AG04449 (cell line): ENCODE measurements around the gene MS4A14.

ENCODE experiments used
- CTCF ChIA-PET: fragments of 350-600 bp; formaldehyde crosslinking; extraction: SDS; loops from one replicate; lab custom pipeline; 2021; ENCODE audit warnings: antibody characterized with exemption; lab: Yijun Ruan, JAX
- POLR2A ChIA-PET: fragments of 400-600, 350-600 bp; formaldehyde crosslinking; extraction: SDS; loops from one replicate; lab custom pipeline; 2020; ENCODE audit warnings: antibody characterized with exemption, inconsistent platforms; lab: Yijun Ruan, JAX
- DNase-seq: peaks from one replicate; pipeline ENCODE4 v3.0.0-alpha.2; 2010; ENCODE audit warnings: low read depth, low spot score
- H3K4me3 ChIP-seq: 2 replicates; pipeline ENCODE4 v1.5.1; 2011; ENCODE audit warnings: low read depth, mild to moderate bottlenecking, control low read depth, low read length
- TF ChIP-seq, protein P1 (sequence below): IDR thresholded peaks from one replicate; pipeline ENCODE4 v1.5.1; 2011; ENCODE audit warnings: mild to moderate bottlenecking, moderate library complexity, low read length, control low read depth, inconsistent platforms; ENCODE audit not compliant: insufficient read depth; ENCODE audit errors: missing control alignments

Gene MS4A14

DNA sequence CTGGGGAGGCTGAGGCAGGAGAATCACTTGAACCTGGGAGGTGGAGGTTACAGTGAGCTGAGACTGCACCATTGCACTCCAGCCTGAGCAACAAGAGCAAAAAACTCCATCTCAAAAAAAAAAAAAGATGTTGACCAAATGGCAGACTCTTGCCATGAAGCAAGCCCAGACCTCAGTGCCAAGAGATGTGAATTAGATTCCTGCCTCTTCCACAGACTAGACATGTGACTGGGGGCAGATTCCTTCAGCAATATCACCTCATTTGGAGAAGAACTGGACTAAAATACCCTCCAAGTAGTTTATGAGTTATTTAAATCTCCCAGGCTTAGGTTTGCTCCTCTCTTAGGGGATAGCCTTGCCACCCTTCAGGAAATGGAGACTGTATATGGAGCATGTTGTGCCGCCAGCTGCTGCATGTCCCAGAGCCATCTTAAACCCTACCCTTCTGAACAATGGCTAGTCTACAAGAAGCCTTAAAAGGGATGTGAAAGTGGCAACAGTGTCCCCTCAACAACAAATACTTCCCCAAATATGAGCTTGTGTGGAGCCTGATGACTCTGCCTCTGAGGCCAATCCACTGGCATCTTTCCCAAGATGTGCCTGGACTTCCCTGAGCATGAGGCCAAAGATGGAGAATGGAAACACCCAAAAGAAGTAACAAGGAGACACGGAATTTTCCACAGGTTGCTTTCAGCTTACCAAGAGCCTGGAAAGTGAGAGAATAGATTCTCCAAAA, 18.7 kb upstream of the MS4A14 start:
- DNase-seq = no peak
- H3K4me3 ChIP-seq = no peak overlapping the region
- ChIA-PET POLR2A (no interaction called here), CTCF (no interaction called here)
- TF ChIP-seq, protein P1, sequence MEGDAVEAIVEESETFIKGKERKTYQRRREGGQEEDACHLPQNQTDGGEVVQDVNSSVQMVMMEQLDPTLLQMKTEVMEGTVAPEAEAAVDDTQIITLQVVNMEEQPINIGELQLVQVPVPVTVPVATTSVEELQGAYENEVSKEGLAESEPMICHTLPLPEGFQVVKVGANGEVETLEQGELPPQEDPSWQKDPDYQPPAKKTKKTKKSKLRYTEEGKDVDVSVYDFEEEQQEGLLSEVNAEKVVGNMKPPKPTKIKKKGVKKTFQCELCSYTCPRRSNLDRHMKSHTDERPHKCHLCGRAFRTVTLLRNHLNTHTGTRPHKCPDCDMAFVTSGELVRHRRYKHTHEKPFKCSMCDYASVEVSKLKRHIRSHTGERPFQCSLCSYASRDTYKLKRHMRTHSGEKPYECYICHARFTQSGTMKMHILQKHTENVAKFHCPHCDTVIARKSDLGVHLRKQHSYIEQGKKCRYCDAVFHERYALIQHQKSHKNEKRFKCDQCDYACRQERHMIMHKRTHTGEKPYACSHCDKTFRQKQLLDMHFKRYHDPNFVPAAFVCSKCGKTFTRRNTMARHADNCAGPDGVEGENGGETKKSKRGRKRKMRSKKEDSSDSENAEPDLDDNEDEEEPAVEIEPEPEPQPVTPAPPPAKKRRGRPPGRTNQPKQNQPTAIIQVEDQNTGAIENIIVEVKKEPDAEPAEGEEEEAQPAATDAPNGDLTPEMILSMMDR = no peak

DNA sequence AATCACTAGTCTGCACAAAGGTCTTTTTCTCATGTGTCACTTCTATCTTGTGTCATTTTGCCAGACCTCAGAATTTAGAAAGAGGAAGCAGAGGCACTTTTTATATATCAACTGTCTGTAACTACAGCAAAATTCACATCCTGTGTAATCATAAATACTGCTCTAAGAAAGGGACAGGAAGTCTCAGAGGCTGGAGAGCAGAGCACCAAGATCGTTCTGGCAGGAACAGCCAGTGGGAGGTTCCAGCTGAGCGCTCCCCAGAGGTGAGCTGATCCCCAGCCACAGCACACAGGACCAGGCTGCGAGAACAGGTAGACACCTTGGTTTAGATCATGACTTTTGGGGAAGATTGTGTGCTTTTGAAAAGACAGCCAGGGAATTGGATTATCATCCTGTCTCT, 17.9 kb upstream of the MS4A14 start, which contains the start of gene MS4A7:
MS4A7 (plus strand) TSS at position 179 of the 400 bp plus-strand sequence. CDS start 4,610 bp downstream, outside the sequence.
- no peak within 1 kb of the TSS for H3K4me3 ChIP-seq
- TF ChIP-seq, protein P1 = no peak
- CTCF ChIA-PET = no interaction called here
- no peak for DNase-seq
- POLR2A ChIA-PET = no interaction called here

DNA sequence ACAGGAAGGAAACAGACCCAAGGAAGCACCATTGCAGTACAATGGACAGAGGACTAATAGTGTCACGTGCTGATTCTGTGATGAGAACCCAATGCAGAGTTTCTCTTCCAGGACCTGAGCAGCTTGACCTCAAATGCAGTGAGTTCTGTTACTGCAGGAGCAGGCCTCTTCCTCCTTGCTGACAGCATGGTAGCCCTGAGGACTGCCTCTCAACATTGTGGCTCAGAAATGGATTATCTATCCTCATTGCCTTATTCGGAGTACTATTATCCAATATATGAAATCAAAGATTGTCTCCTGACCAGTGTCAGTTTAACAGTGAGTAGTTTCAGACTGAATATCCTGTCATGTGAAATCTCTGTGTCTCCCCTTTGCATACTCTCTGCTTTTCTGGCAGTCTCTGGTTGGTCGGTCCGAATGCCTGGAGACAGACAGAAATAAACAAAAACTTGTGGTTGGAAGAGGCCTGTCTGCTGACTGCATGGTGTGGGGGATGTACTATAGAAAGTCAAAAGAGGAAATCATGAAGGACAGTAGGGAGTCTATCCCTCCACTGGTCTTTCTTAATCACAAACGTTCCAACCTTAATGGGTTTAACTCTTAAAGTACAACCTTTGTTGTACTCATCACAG, 6.9 kb upstream of the MS4A14 start:
- H3K4me3 ChIP-seq = no peak overlapping the region
- TF ChIP-seq, protein P1 = no peak
- CTCF ChIA-PET = no interaction called here
- DNase-seq = no peak
- POLR2A ChIA-PET = no interaction called here

DNA sequence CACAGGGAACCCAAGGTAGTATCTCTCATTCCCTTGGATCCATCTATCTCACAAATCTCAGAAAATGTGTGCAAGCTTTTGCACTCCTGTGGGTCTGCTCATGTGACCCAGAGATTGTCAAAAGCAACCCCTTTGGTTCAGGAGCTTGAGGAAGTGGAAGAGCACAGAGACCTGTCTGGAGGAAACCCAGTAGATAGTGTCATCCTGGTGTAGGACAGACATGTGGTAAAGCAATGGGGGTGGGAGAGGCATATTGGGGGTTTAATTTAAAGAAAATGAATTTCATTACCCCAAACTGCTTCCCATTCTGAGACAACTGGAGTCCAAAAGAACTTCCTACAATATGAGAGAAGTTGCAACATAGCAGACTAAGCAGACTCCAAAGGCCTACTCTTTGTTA, 5.8 kb upstream of the MS4A14 start:
- no peak for DNase-seq
- TF ChIP-seq, protein P1 = no peak
- no peak overlapping the region for H3K4me3 ChIP-seq
- POLR2A ChIA-PET = no interaction called here
- CTCF ChIA-PET = no interaction called here

DNA sequence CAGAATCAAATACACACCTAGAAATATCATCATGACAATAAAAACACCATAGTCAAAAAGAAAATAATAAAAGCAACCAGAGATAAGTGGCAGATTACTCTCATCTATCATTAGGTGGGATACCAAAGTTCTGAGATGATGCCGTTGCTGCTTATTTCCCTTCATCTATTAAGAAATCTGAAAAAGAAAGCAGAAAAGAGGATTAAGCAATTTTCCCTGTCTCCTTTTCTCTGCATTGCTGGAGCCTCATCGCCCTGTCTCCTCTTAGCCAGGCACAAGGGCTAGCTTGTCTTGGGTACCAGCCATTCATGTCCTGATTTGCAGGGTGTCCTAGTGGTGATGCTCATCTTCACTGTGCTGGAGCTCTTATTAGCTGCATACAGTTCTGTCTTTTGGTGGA, 3.9 kb upstream of the MS4A14 start:
- DNase-seq = no peak
- CTCF ChIA-PET = no interaction called here
- TF ChIP-seq, protein P1 = no peak
- no peak overlapping the region for H3K4me3 ChIP-seq
- POLR2A ChIA-PET = no interaction called here

DNA sequence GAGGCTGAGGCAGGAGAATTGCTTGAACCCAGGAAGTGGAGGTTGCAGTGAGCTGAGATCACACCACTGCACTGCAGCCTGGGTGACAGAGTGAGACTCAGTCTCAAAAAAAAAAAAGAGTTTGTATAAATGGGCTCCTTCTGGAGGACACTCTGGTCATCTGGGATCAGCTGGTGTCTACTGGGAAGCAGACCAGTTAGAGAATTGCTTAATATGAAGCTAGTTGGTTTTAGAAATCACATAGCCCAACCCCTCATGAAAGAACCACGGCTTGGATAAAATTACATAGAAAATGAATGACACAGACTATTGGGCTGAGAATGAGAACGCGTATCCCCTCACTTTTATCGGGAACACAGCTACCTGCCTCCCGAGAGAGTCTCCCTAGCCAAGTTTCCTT, 3.2 kb upstream of the MS4A14 start:
- H3K4me3 ChIP-seq = no peak overlapping the region
- no peak for DNase-seq
- TF ChIP-seq, protein P1 = no peak
- ChIA-PET CTCF (no interaction called here), POLR2A (no interaction called here)
